CD4-positive, alpha-beta T cell treated with Interleukin-15 for 1 hour (primary cell): ENCODE data around the gene RGS2.

ENCODE experiments used
- DNase-seq: peaks from one replicate; pipeline ENCODE4 v3.0.0-alpha.2; 2020

RGS2 gene

GRCh38 chr1:192797143-192797542 lies 11.7 kb upstream of the RGS2 start:
- no peak for DNase-seq

DNA sequence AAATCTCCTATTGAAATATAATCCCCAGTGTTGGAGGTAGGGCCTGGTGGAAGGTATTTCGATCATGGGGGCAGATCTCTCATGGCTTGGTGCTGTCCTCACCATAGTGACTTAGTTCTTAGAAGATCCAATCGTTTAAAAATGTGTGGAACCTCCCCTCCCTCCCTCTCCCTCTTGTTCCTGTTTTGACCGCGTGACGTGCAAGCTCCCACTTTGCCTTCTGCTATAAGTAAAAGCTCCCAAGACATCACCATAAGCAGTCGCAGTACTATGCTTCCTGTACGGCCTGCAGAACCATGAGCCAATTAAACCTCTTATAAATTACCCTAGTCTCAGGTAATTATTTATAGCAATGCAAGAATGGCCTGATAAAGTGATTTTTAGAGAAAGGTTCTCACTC lies 10.9 kb upstream of the RGS2 start:
- no peak for DNase-seq

GRCh38 chr1:192801451-192801850 lies 7.4 kb upstream of the RGS2 start:
- DNase-seq: no peak

DNA sequence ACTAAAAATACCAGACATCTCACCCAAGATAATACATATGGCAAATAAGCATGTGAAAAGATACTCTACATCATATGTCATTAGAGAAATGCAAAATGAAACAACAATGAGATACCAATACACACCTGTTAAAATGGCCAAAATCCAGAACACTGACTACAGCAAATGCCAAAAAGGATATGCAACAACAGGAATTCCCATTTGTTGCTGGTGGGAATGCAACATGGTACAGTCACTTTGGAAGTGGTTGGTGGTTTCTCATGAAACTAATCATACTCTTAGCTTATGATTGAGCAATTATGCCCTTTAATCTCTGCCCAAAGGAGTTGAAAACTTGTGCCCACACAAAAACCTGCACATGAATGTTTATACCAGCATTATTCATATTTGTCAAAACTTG lies 6.4 kb upstream of the RGS2 start:
- DNase-seq: no peak

DNA sequence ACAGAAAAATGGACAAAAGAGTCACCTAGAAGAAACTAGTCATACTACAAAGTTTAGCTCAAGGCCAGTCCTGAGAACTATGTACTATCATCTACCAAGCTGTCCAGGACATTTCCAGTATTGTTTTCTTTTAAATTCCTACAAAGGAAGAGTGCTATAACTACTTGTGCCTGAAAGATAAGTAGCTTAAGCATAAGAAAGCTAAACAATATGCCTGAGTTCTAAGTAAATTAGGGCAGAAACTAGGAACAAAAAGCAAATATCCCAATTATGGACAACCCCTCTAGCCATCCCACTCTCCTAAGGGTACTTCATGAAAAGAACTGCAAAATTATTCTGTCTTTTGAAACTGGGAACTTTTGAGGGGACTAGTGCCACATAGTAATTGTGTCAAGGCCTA lies 5.3 kb upstream of the RGS2 start:
- DNase-seq: no peak

- DNase-seq: peak; percentile 17
Measured at GRCh38 chr1:192805832-192806323, 3.0 kb upstream of the RGS2 start.

DNA sequence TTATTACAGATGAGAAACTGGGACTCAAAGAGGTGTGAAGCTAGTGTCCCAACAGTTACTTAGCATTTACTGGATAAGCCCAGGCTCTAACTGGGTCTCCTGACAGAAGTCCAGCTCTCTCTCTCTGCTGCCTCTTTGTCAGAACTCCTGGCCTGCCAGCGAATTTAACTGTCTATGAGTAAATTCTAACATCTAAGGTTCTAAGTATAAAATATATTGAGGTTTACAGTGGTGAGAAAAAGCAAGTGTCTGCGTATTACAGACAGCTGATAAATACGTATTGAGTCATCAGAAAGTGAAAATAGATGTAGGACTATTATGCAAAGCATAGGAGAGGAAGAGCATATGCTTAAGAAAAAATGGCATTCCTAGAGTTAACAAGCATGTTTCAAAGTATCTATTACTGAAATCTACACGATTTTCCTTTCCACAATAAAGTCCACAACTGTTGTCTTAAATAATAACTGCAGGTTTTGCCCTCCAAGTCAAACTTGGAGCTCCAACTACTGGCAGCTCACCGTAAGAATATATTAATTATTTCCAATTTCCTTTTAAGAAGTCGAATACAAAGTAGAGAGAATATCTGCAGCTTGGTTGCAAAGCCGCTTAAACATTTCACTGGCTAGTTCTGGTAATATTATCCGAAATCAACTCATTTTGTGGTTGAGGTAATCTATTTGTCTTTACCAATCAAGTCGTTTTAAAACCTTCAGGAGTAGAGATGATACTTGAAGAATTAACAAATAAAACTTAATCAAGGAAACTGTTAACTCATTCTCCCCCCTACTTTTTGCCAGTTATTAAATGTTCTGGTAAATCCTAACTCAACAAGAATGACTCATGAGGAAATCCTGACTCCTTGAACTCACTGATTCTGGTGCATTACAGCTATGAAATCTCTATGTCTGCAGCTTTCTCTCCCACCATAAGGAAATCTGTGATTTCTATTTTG lies 1.4 kb upstream of the RGS2 start:
- DNase-seq: no peak

GRCh38 chr1:192808163-192808517 lies 699 bp upstream of the RGS2 start:
- no peak for DNase-seq

GRCh38 chr1:192809307-192810252 lies 741 bp downstream of the RGS2 start:
- peak; percentile 45 for DNase-seq

GRCh38 chr1:192810253-192810880 lies 1.5 kb downstream of the RGS2 start:
- peak; percentile 41 for DNase-seq

DNA sequence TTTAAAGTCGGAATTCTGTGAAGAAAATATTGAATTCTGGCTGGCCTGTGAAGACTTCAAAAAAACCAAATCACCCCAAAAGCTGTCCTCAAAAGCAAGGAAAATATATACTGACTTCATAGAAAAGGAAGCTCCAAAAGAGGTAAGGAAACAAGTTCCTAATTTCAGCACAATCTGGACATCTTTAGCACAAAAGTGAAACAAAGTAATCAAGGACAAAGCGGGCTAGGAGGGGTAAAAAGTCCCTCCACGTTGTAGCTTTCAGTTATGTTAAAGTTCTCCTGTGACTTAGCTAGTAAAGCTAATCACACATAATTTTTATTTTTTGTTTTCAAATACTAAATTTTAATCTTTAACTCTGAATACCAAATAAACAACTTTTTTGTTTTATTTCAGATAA lies 2.2 kb downstream of the RGS2 start:
- DNase-seq: no peak

GRCh38 chr1:192811594-192812239 lies 2.9 kb downstream of the RGS2 start:
- no peak for DNase-seq

- no peak for DNase-seq
Measured at GRCh38 chr1:192812420-192813209, 3.8 kb downstream of the RGS2 start.

GRCh38 chr1:192814805-192815204 lies 6.0 kb downstream of the RGS2 start:
- no peak for DNase-seq

GRCh38 chr1:192817246-192817645 lies 8.4 kb downstream of the RGS2 start:
- DNase-seq: no peak

DNA sequence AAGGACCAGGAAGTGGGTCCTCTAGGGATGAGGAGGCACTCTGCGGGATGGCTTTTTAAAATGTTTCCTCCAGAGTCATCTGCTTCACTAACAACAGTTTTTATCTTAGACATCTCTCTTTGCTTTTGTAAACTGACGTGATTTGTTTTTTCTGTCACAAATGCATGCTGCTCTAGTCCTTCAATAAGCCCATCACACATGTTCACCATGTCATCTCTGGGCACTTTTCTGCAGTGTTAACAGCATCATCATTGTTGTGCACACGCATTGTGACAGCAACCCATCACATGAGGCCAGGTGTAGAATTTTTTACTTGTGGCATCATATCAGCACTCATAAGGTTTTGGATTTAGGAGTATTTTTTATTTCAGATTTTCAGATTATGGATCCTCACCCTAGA lies 12.5 kb downstream of the RGS2 start:
- DNase-seq: no peak

- no peak for DNase-seq
Measured at GRCh38 chr1:192824511-192824910, 15.7 kb downstream of the RGS2 start.

DNA sequence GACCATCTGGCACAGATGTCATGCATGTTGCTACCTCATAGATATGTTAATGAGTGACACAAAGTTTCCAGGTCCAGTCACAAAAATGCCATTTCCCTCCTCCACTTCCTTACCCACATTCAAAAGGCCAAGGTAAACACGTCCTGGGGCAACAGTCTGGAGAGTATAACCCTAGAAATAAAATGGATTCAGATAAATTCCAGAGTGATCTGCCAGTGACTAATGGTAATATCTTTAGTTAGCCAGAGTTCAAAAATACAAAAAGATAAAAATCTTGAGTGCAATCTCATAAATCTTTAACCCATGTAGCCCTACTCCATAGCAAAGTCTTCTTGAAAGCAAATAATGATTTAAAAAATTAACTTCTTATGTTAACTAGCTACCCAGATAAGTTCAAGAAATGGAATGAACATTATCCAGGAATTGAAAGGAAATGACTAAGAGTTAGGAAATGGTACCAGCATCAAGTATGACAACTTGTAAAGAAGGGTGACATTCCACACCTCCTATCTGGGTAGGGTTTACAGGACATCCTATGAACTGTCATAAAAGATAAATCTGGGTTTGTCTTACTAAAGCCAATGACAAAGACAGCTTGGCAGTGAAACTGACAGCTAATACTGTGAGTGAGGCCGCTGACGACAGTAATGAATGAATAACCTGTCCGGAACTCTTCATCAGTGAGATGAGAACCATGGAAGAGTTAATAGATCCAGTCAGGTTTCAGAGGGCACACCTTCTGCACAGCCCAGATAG lies 18.1 kb downstream of the RGS2 start:
- no peak for DNase-seq

DNA sequence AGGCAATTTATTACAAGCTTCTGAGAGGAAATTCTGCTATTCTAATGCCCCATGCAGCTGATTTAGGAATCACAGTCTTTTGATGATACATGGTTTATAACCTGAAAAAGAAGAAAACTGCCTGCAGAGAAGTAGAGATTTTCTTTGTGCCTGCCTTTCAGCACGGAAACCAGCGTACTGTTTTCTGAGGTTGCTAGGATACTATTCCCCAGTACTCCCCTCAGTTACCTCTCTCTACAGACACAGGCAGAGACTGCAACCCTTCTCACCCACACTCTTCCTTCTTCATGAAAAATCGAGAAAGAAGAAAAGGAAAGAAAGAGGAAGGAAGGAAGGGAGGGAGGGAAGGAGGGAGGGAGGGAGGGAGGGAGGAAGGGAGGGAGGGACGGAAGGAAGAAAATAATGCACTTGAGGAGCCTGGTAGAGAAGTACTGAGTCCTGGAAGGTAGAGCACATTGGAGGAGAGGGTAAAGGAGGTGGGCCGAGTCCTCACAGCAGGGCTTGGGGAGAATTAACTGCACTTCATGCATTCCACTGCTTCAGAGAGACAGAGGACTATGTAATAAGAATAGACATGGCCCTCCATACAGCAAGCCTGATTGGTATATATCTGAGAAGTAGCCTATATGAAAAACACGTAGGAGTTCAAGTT lies 21.9 kb downstream of the RGS2 start:
- no peak for DNase-seq

DNA sequence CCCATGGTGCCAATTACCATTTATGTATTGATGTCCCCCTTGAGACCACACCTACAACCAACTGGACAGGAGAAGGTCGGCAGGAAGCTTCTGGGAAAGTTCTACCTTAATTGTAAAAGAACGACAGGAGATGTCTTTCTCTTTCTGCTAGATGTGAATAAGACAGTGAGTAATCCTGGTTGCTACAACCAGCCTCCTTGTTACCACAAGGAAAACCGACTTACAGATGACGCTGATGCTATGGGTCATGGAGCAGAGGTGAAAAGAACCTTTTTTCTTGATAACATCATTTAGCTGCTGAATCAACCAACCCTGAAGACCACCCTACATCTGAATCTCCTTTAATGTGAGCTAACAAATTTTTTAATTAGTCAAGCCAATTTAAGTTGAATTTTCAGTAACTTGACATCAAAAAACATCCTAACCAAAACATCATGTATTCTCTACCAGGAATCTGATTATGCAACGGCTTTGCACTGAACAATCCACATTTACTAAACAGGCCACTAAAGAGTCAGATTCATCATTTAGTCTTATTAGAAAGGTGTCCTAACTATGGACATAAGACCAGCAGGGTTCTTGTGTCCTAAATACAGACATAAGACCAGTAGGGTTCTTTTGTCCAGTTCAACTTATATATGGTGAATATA lies 23.0 kb downstream of the RGS2 start:
- DNase-seq: no peak
